ENCODE data around the gene TAF1B.

The TAF1B gene

DNA sequence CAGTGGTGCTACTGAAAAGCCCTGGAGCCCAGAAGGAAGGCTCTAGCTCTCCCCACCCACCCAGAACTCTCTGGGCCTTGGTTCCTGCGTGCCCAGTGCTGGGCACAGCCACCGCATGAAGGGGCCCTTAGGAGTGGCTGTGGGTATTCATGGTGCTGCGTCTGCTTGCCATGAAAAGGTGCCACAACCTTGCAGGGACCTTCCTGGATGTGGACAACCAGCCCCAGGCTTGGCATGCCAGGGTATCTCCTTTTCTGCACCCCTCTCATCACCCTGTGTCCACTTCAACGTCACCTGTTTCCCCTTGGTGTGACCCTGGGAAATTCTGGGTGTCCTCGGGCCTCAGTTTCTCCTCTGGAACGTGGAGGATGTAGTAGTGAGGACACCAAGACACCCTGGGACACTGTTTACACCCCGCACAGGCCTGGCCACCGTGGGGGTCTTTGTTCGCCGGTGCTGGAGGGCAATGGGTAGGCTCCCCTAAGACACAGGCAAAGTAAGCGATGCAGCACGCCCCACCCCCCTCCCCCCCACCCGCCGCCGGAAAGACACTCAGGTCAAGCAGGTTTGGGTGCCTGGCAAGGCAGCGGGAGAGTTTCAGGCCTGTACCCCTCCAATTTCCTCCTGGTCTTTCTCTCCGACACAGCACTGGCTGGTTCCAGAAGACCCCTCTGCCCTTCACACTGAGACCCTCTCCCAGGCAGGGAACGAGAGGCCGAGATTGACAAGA lies 34.8 kb upstream of the TAF1B start:
- H3K4me3 ChIP-seq (ENCODE audit: low read depth, low read length) = no peak overlapping the region
- no peak for DNase-seq (ENCODE audit: low read depth)
- TF ChIP-seq, protein P1, sequence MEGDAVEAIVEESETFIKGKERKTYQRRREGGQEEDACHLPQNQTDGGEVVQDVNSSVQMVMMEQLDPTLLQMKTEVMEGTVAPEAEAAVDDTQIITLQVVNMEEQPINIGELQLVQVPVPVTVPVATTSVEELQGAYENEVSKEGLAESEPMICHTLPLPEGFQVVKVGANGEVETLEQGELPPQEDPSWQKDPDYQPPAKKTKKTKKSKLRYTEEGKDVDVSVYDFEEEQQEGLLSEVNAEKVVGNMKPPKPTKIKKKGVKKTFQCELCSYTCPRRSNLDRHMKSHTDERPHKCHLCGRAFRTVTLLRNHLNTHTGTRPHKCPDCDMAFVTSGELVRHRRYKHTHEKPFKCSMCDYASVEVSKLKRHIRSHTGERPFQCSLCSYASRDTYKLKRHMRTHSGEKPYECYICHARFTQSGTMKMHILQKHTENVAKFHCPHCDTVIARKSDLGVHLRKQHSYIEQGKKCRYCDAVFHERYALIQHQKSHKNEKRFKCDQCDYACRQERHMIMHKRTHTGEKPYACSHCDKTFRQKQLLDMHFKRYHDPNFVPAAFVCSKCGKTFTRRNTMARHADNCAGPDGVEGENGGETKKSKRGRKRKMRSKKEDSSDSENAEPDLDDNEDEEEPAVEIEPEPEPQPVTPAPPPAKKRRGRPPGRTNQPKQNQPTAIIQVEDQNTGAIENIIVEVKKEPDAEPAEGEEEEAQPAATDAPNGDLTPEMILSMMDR (IDR thresholded peaks at IDR 0.05; ENCODE audit: insufficient read depth, low read depth, low read length, missing control alignments) = no peak

DNA sequence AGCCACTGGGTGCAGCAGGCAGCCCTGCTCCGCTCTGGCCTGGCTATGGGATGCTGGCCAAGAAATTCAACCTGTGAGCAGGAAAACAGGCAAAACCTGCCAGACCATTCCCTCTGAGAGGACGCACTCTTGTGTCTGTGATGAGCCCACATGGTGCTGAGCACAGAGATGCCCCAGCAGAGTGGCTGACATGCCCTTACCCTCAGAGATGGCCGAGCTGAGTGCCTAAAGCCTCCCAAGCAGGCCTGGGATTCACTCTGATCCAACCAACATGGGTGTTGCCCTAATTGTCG lies 34.3 kb upstream of the TAF1B start:
- DNase-seq (ENCODE audit: low read depth) = no peak
- TF ChIP-seq, protein P1 (IDR thresholded peaks at IDR 0.05; ENCODE audit: insufficient read depth, low read depth, low read length, missing control alignments) = no peak
- no peak overlapping the region for H3K4me3 ChIP-seq (ENCODE audit: low read depth, low read length)

DNA sequence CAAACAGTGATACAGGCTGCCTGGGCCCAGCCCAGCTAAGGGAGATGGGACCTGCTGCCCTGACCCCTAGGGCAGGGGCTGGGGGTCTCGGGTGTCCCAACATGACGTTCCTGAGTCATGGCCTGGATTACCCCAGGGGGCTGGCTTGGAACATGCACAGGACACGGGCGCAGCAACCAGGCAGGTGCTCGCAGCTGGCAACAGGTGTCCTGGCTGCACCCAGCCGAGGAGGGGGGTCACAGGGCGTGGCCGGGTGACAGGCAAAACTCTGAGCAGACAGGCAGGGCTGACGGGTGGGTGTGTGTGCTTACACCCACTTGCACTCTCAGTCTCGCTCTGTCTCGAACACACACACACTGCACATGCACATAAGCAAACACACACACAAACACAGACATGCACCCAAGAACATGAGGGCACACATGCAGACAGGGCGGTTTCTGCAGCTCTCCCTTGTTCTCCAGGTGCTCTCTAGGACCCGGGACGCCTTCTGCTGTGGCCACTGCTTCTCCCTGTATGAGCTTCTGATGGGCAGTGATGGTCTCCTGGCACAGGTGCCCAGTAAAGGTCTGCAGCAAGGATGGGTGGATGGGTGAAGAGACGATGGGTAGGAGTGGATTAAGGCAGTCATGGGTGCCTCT lies 33.7 kb upstream of the TAF1B start:
- TF ChIP-seq, protein P1 (IDR thresholded peaks at IDR 0.05; ENCODE audit: insufficient read depth, low read depth, low read length, missing control alignments) = no peak
- DNase-seq (ENCODE audit: low read depth) = no peak
- H3K4me3 ChIP-seq (ENCODE audit: low read depth, low read length) = no peak overlapping the region

DNA sequence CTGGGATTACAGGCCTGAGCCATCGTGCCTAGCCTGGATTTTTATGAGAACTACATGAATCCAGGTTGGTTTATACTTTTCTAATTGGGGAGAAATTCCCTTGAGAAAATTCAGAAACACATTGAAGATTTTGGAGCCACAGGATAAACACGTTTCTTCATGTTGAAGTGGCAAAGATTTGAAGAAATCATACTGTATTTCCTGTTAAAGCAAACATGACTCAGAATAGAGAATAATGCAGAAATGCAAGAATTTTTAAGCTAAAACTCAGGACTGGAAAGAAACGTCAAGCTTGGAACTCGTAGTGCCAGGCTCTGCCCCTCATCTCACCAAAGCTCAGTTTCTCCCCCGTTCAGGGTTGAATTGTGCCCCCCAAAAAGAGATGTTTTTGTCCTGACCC lies 32.1 kb upstream of the TAF1B start:
- DNase-seq (ENCODE audit: low read depth) = no peak
- H3K4me3 ChIP-seq (ENCODE audit: low read depth, low read length) = no peak overlapping the region
- TF ChIP-seq, protein P1 (IDR thresholded peaks at IDR 0.05; ENCODE audit: insufficient read depth, low read depth, low read length, missing control alignments) = no peak

DNA sequence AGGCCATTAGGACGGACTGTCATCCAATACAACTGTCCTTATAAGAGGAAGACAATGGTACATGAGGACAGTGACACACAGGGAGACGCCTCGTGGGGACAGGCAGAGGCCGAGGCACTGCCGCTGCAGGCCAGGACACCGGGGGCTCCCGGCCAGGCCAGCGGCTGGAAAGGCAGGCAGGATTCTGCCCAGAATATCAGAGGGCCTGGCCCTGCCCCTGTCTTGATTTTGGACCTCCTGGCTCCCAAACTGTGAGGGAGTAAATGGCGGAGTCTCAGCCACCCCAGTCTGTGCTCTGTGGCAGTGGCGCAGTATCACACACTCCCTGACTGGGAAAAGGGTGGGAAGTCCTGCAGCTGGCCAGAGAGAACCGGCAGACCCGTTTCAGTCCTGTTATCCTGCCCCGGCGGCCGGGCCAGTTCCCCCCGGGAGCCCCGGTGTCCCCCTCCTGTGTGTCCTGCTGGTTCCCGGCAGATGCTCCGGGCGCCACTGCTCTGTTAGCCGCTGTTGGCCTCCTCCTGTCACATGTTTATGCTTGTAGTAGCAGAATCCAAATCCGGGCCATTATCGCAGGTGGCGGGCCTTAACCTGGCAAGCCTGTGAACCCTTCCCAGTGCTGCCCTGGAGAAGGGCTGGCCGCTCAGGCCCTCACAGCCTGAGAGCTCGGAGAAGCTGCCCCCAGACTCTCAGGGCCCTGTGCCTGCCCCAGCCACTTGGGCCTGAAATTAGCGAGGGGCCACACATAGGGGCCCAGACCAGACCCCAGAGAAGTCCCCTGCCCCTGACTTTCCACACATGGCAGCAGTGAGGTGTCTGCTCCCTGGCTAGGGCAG lies 31.4 kb upstream of the TAF1B start:
- no peak for DNase-seq (ENCODE audit: low read depth)
- H3K4me3 ChIP-seq (ENCODE audit: low read depth, low read length) = no peak overlapping the region
- TF ChIP-seq, protein P1 (IDR thresholded peaks at IDR 0.05; ENCODE audit: insufficient read depth, low read depth, low read length, missing control alignments) = no peak

DNA sequence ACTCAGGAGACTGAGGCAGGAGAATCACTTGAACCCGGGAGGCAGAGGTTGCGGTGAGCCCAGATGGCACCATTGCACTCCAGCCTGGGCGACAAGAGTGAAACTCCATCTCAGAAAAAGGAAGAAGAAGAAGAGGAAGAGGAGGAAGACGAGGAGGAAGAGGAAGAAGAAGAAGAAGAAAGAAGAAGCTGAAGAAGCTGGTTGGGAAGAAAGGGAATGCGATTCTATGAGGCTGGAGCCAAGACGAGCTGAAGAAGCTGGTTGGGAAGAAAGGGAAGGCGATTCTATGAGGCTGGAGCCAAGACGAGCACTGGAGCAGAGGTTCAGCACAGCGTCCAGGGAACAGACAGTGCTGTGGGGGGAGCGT lies 30.3 kb upstream of the TAF1B start:
- H3K4me3 ChIP-seq (ENCODE audit: low read depth, low read length) = no peak overlapping the region
- TF ChIP-seq, protein P1 (IDR thresholded peaks at IDR 0.05; ENCODE audit: insufficient read depth, low read depth, low read length, missing control alignments) = no peak
- DNase-seq (ENCODE audit: low read depth) = no peak

All from GM12865 (cell line).